HAP-1 (cell line): Measurements from ENCODE around the gene CDK16.

ENCODE experiments used
- DNase-seq, 2 experiments: peaks; one replicate each; pipeline ENCODE4 v3.0.0-alpha.2; 2016 to 2020; ENCODE audit warnings: low spot score in 2 of 2
- H3K27me3 ChIP-seq: fragments of 250-450 bp; sonication (Bioruptor Pico); 2 replicates; pipeline ENCODE4 v1.5.1; 2020; ENCODE audit warnings: low read depth, mild to moderate bottlenecking, moderate library complexity
- H3K36me3 ChIP-seq: fragments of 250-450 bp; sonication (Bioruptor Pico); replicated peaks from 2 replicates; pipeline ENCODE4 v1.5.1; 2020; ENCODE audit warnings: mild to moderate bottlenecking
- H3K4me1 ChIP-seq: fragments of 250-450 bp; sonication (Bioruptor Pico); 2 replicates; pipeline ENCODE4 v1.5.1; 2020; ENCODE audit warnings: mild to moderate bottlenecking
- H3K4me3 ChIP-seq: fragments of 250-450 bp; sonication (Bioruptor Pico); 2 replicates; pipeline ENCODE4 v1.5.1; 2020; ENCODE audit warnings: mild to moderate bottlenecking, moderate library complexity
- H3K9me3 ChIP-seq: fragments of 250-450 bp; sonication (Bioruptor Pico); 2 replicates; pipeline ENCODE4 v1.5.1; 2020; ENCODE audit warnings: mild to moderate bottlenecking, moderate library complexity
- in situ Hi-C: fragments of 300-500 bp; cut with MboI; formaldehyde crosslinking; loops from 3 replicates; pipeline ENCODE4 v1.14.3; 2020; ENCODE audit warnings: low sequenced_read_pairs, inconsistent platforms, mixed read lengths

Gene CDK16

GRCh38 chrX:47218280-47218919 lies at the start of gene CDK16:
Gene CDK16, plus strand, starts transcription at chrX:47218681. Its CDS starts 4,877 bp downstream, at chrX:47223558.
- H3K27me3 ChIP-seq: no peaks in the 10 kb centered on the region
- no peaks in the 10 kb centered on the region for H3K9me3 ChIP-seq
- peak within 1 kb of the TSS; percentile 78 for H3K4me3 ChIP-seq
- in situ Hi-C loops: loop anchor here (10.0 kb wide), 1 partner anchor 436 kb away; the partner anchor contains the start of genes ELK1 and UXT
- peaks cover 10% of the 10 kb centered on the region for H3K4me1 ChIP-seq
- peak; percentile 83 to 86 for DNase-seq
- H3K36me3 ChIP-seq: peaks cover 71% of the 10 kb centered on the region

GRCh38 chrX:47169273-47169672 lies 49.2 kb upstream of the CDK16 start:
- peaks cover 58% of the 10 kb centered on the region for H3K36me3 ChIP-seq
- H3K4me1 ChIP-seq: no peaks in the 10 kb centered on the region
- DNase-seq: no peak
- no peak overlapping the region for H3K4me3 ChIP-seq
- no peaks in the 10 kb centered on the region for H3K9me3 ChIP-seq
- in situ Hi-C loops: no loop called here
- no peaks in the 10 kb centered on the region for H3K27me3 ChIP-seq

GRCh38 chrX:47169726-47170515 lies 48.6 kb upstream of the CDK16 start:
- H3K36me3 ChIP-seq: peaks cover 64% of the 10 kb centered on the region
- H3K4me1 ChIP-seq: no peaks in the 10 kb centered on the region
- in situ Hi-C loops: no loop called here
- H3K4me3 ChIP-seq: no peak overlapping the region
- H3K27me3 ChIP-seq: no peaks in the 10 kb centered on the region
- H3K9me3 ChIP-seq: no peaks in the 10 kb centered on the region
- no peak for DNase-seq

- H3K27me3 ChIP-seq: no peaks in the 10 kb centered on the region
- no peak overlapping the region for H3K4me3 ChIP-seq
- in situ Hi-C loops: no loop called here
These were observed 47.4 kb upstream of the CDK16 start for GRCh38 chrX:47170861-47171692.

GRCh38 chrX:47171996-47172395 lies 46.5 kb upstream of the CDK16 start:
- Histone ChIP-seq H3K36me3 (peaks cover 81% of the 10 kb centered on the region), H3K27me3 (no peaks in the 10 kb centered on the region), H3K9me3 (no peaks in the 10 kb centered on the region), H3K4me1 (no peaks in the 10 kb centered on the region), H3K4me3 (no peak overlapping the region)
- in situ Hi-C loops: no loop called here
- DNase-seq: no peak

More at GRCh38 chrX:47170861-47171692, 47.4 kb upstream of the CDK16 start:
- H3K9me3 ChIP-seq: no peaks in the 10 kb centered on the region
- DNase-seq: no peak
- H3K4me1 ChIP-seq: no peaks in the 10 kb centered on the region
- peaks cover 72% of the 10 kb centered on the region for H3K36me3 ChIP-seq

- no peak for DNase-seq
- H3K36me3 ChIP-seq: peaks cover 87% of the 10 kb centered on the region
- H3K4me3 ChIP-seq: no peak overlapping the region
- in situ Hi-C loops: no loop called here
- no peaks in the 10 kb centered on the region for H3K4me1 ChIP-seq
- H3K9me3 ChIP-seq: no peaks in the 10 kb centered on the region
- H3K27me3 ChIP-seq: no peaks in the 10 kb centered on the region
These were observed 45.9 kb upstream of the CDK16 start for GRCh38 chrX:47172549-47172948.

GRCh38 chrX:47172971-47173792 lies 45.3 kb upstream of the CDK16 start:
- H3K36me3 ChIP-seq: peaks cover 93% of the 10 kb centered on the region
- H3K4me3 ChIP-seq: no peak overlapping the region
- H3K4me1 ChIP-seq: no peaks in the 10 kb centered on the region
- in situ Hi-C loops: no loop called here
- no peaks in the 10 kb centered on the region for H3K27me3 ChIP-seq
- no peaks in the 10 kb centered on the region for H3K9me3 ChIP-seq
- DNase-seq: no peak

GRCh38 chrX:47174376-47174775 lies 44.1 kb upstream of the CDK16 start:
- in situ Hi-C loops: no loop called here
- Histone ChIP-seq H3K4me1 (no peaks in the 10 kb centered on the region), H3K4me3 (no peak overlapping the region), H3K36me3 (peaks cover 96% of the 10 kb centered on the region), H3K9me3 (no peaks in the 10 kb centered on the region), H3K27me3 (no peaks in the 10 kb centered on the region)
- DNase-seq: no peak

- Histone ChIP-seq H3K9me3 (no peaks in the 10 kb centered on the region), H3K36me3 (peaks cover 96% of the 10 kb centered on the region), H3K27me3 (no peaks in the 10 kb centered on the region), H3K4me1 (no peaks in the 10 kb centered on the region), H3K4me3 (no peak overlapping the region)
- in situ Hi-C loops: loop anchor here (25.0 kb wide), 1 partner anchor 862 kb away; no protein-coding TSS in a partner anchor
- no peak for DNase-seq
These were observed 43.5 kb upstream of the CDK16 start for GRCh38 chrX:47174846-47175587.

GRCh38 chrX:47175588-47175980 lies 42.9 kb upstream of the CDK16 start:
- H3K4me3 ChIP-seq: no peak overlapping the region

GRCh38 chrX:47176101-47176740 lies 42.3 kb upstream of the CDK16 start:
- Histone ChIP-seq H3K27me3 (no peaks in the 10 kb centered on the region), H3K9me3 (no peaks in the 10 kb centered on the region), H3K36me3 (peaks cover 90% of the 10 kb centered on the region), H3K4me1 (no peaks in the 10 kb centered on the region), H3K4me3 (no peak overlapping the region)
- DNase-seq: no peak
- in situ Hi-C loops: loop anchor here (25.0 kb wide), 1 partner anchor 861 kb away; no protein-coding TSS in a partner anchor

More at GRCh38 chrX:47175588-47175980, 42.9 kb upstream of the CDK16 start:
- H3K4me1 ChIP-seq: no peaks in the 10 kb centered on the region
- H3K27me3 ChIP-seq: no peaks in the 10 kb centered on the region
- peak in 1 of 2 experiments; percentile 4 for DNase-seq
- H3K36me3 ChIP-seq: peaks cover 94% of the 10 kb centered on the region
- in situ Hi-C loops: loop anchor here (25.0 kb wide), 1 partner anchor 862 kb away; no protein-coding TSS in a partner anchor
- H3K9me3 ChIP-seq: no peaks in the 10 kb centered on the region

- in situ Hi-C loops: loop anchor here (25.0 kb wide), 1 partner anchor 860 kb away; no protein-coding TSS in a partner anchor
- Histone ChIP-seq H3K4me1 (no peaks in the 10 kb centered on the region), H3K36me3 (peaks cover 90% of the 10 kb centered on the region), H3K27me3 (no peaks in the 10 kb centered on the region), H3K4me3 (no peak overlapping the region), H3K9me3 (no peaks in the 10 kb centered on the region)
- no peak for DNase-seq
These were observed 41.4 kb upstream of the CDK16 start for GRCh38 chrX:47177079-47177478.
